Neural progenitor cell (in vitro differentiated cells): ENCODE measurements around the gene PHB1.

Experiments used
- EZH2 ChIP-seq: fragments of 200-600 bp; sonication (generic); IDR thresholded peaks from 2 replicates; pipeline ENCODE4 v1.6.1; 2017; ENCODE audit warnings: antibody characterized with exemption, mild to moderate bottlenecking, moderate library complexity
- EZH2phosphoT487 ChIP-seq: fragments of 200-600 bp; sonication (generic); IDR thresholded peaks from 2 replicates; pipeline ENCODE4 v1.6.1; 2017; ENCODE audit warnings: antibody characterized with exemption
- TF ChIP-seq, protein P1 (sequence below): fragments of 200-600 bp; sonication (generic); IDR thresholded peaks from 2 replicates; pipeline ENCODE4 v1.5.1; 2017; ENCODE audit warnings: antibody characterized with exemption, mild to moderate bottlenecking

DNA sequence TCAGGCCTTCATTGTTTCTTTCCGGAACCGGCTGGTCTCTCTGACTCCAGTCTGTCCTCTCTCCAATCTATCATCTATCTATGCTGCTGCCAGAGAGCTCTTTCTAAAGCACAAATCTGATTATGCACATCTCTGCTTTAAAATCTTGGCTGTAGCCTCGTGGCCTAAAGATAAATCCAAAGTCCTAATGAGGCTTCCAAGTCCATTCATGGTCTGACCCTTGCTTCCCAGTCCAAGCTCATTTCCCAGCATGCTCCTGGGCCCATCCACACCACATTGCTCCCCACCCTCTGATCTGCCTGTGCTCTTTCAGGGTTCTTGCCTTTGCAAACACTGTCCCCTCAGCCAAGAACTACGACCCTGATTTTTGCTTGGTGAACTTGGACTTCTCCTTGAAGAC lies 21.5 kb upstream of the PHB1 start:
- TF ChIP-seq, protein P1, sequence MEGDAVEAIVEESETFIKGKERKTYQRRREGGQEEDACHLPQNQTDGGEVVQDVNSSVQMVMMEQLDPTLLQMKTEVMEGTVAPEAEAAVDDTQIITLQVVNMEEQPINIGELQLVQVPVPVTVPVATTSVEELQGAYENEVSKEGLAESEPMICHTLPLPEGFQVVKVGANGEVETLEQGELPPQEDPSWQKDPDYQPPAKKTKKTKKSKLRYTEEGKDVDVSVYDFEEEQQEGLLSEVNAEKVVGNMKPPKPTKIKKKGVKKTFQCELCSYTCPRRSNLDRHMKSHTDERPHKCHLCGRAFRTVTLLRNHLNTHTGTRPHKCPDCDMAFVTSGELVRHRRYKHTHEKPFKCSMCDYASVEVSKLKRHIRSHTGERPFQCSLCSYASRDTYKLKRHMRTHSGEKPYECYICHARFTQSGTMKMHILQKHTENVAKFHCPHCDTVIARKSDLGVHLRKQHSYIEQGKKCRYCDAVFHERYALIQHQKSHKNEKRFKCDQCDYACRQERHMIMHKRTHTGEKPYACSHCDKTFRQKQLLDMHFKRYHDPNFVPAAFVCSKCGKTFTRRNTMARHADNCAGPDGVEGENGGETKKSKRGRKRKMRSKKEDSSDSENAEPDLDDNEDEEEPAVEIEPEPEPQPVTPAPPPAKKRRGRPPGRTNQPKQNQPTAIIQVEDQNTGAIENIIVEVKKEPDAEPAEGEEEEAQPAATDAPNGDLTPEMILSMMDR, result no peak
- TF ChIP-seq EZH2, result no peak
- no peak for TF ChIP-seq EZH2phosphoT487
